Osteocyte (in vitro differentiated cells): ENCODE measurements around the gene BORCS5. TPM values are rescaled to one million over a fixed set of nuclear protein-coding genes. Genes with fewer than 3 reads are reported as not detected.

ENCODE experiments used
- DNase-seq: peaks from one replicate; pipeline ENCODE4 v3.0.0; 2021; ENCODE audit warnings: mixed read lengths; ENCODE audit not compliant: unreplicated experiment; ENCODE audit errors: extremely low spot score
- H3K27ac Mint-ChIP-seq: one replicate; pipeline ENCODE4 v1.8.0; 2021; ENCODE audit warnings: mild to moderate bottlenecking, mixed read lengths; ENCODE audit not compliant: unreplicated experiment
- H3K27me3 Mint-ChIP-seq: one replicate; pipeline ENCODE4 v1.8.0; 2021; ENCODE audit warnings: mixed read lengths; ENCODE audit not compliant: unreplicated experiment
- H3K36me3 Mint-ChIP-seq: one replicate; pipeline ENCODE4 v1.8.0; 2021; ENCODE audit warnings: mixed read lengths; ENCODE audit not compliant: unreplicated experiment
- H3K4me1 Mint-ChIP-seq: one replicate; pipeline ENCODE4 v1.8.0; 2021; ENCODE audit warnings: mixed read lengths; ENCODE audit not compliant: unreplicated experiment
- H3K4me3 Mint-ChIP-seq: one replicate; pipeline ENCODE4 v1.8.0; 2021; ENCODE audit warnings: mild to moderate bottlenecking, moderate library complexity, mixed read lengths; ENCODE audit not compliant: unreplicated experiment
- H3K9me3 Mint-ChIP-seq: one replicate; pipeline ENCODE4 v1.8.0; 2021; ENCODE audit warnings: mixed read lengths; ENCODE audit not compliant: unreplicated experiment
- CTCF ChIP-seq: fragments of 200-600 bp; sonication (generic); IDR thresholded peaks from 2 replicates; pipeline ENCODE4 v1.5.0; 2021; ENCODE audit warnings: antibody characterized with exemption, mild to moderate bottlenecking, moderate library complexity
- total RNA-seq: library from RNA; stranded (reverse); gene quantifications from 2 replicates; pipeline ENCODE4 v1.2.1, GENCODE V29; 2021

The BORCS5 gene
- total RNA-seq, 1 donor from 2014 or later, result 16.7 TPM

- peaks cover under 1% of the 10 kb centered on the region for H3K9me3 Mint-ChIP-seq
- H3K4me1 Mint-ChIP-seq, result peaks cover 9% of the 10 kb centered on the region
- peaks cover 12% of the 10 kb centered on the region for H3K36me3 Mint-ChIP-seq
- no peak for DNase-seq
- H3K27me3 Mint-ChIP-seq, result no peaks in the 10 kb centered on the region
- H3K4me3 Mint-ChIP-seq, result no peak overlapping the region
- H3K27ac Mint-ChIP-seq, result no peak overlapping the region
- peak; percentile 80 for TF ChIP-seq CTCF
Observed at GRCh38 chr12:12376646-12377448, 20.0 kb downstream of the BORCS5 start.

- no peak for TF ChIP-seq CTCF
- Mint-ChIP-seq H3K27me3 (no peaks in the 10 kb centered on the region), H3K9me3 (peaks cover 3% of the 10 kb centered on the region), H3K36me3 (peaks cover 8% of the 10 kb centered on the region), H3K4me1 (peaks cover 11% of the 10 kb centered on the region), H3K27ac (no peak overlapping the region), H3K4me3 (no peak overlapping the region)
- no peak for DNase-seq
Observed at GRCh38 chr12:12378616-12379015, 21.7 kb downstream of the BORCS5 start.

- Mint-ChIP-seq H3K27me3 (no peaks in the 10 kb centered on the region), H3K4me3 (no peak overlapping the region), H3K9me3 (peaks cover 3% of the 10 kb centered on the region), H3K27ac (no peak overlapping the region), H3K4me1 (peaks cover 24% of the 10 kb centered on the region), H3K36me3 (peaks cover 8% of the 10 kb centered on the region)
- DNase-seq, result no peak
- no peak for TF ChIP-seq CTCF
Observed at GRCh38 chr12:12379831-12380730, 23.2 kb downstream of the BORCS5 start.

- H3K4me3 Mint-ChIP-seq, result no peak overlapping the region
- TF ChIP-seq CTCF, result no peak
- H3K4me1 Mint-ChIP-seq, result peaks cover 24% of the 10 kb centered on the region
- no peaks in the 10 kb centered on the region for H3K27me3 Mint-ChIP-seq
- peaks cover 3% of the 10 kb centered on the region for H3K9me3 Mint-ChIP-seq
- DNase-seq, result no peak
- H3K27ac Mint-ChIP-seq, result no peak overlapping the region
- peaks cover 8% of the 10 kb centered on the region for H3K36me3 Mint-ChIP-seq
Observed at GRCh38 chr12:12380949-12381593, 24.2 kb downstream of the BORCS5 start.
